GM23338 (cell line): Measurements from ENCODE around the gene ISOC2. TPM values are rescaled to one million over a fixed set of nuclear protein-coding genes. Genes with fewer than 3 reads are reported as not detected.

Experiments used
- ATAC-seq: fragments of 200-7000 bp; cut with Tn5 transposase; 3 replicates; pipeline ENCODE4 v1.9.1; 2020
- DNase-seq: peaks from one replicate; pipeline ENCODE4 v3.0.0-alpha.2; 2015; ENCODE audit warnings: low spot score
- H2AFZ ChIP-seq: fragments of 200-600 bp; sonication (generic); 2 replicates; pipeline ENCODE4 v1.8.0; 2016; ENCODE audit warnings: antibody characterized with exemption, mild to moderate bottlenecking, moderate library complexity
- H3F3A ChIP-seq: fragments of 200-600 bp; sonication (generic); replicated peaks from 2 replicates; pipeline ENCODE4 v1.8.0; 2017; ENCODE audit warnings: antibody characterized with exemption, mixed run types, low read depth
- H3K27ac ChIP-seq: fragments of 200-600 bp; sonication (generic); 2 replicates; pipeline ENCODE4 v1.6.1; 2016; ENCODE audit warnings: low read depth
- H3K27me3 ChIP-seq: fragments of 200-600 bp; sonication (generic); 2 replicates; pipeline ENCODE4 v1.8.0; 2016; ENCODE audit warnings: mild to moderate bottlenecking, mixed run types, moderate library complexity; ENCODE audit not compliant: insufficient read depth
- H3K36me3 ChIP-seq: fragments of 200-600 bp; sonication (generic); 2 replicates; pipeline ENCODE4 v1.8.0; 2016; ENCODE audit warnings: mild to moderate bottlenecking; ENCODE audit not compliant: insufficient read depth
- H3K4me1 ChIP-seq: fragments of 200-600 bp; sonication (generic); 2 replicates; pipeline ENCODE4 v1.8.0; 2016; ENCODE audit warnings: mild to moderate bottlenecking, moderate library complexity; ENCODE audit not compliant: insufficient read depth
- H3K4me2 ChIP-seq: fragments of 200-600 bp; sonication (generic); 2 replicates; pipeline ENCODE4 v1.7.1; 2017; ENCODE audit warnings: mixed run types
- H3K4me3 ChIP-seq: fragments of 200-600 bp; sonication (generic); 2 replicates; pipeline ENCODE4 v1.6.1; 2016; ENCODE audit warnings: mixed run types
- H3K79me2 ChIP-seq: fragments of 200-600 bp; sonication (generic); replicated peaks from 2 replicates; pipeline ENCODE4 v1.8.0; 2017; ENCODE audit warnings: mild to moderate bottlenecking; ENCODE audit not compliant: insufficient read depth
- H3K9me2 ChIP-seq: fragments of 200-600 bp; sonication (generic); 2 replicates; pipeline ENCODE4 v1.8.0; 2017; ENCODE audit not compliant: insufficient read depth
- H4K20me1 ChIP-seq: fragments of 200-600 bp; sonication (generic); replicated peaks from 2 replicates; pipeline ENCODE4 v1.8.0; 2017; ENCODE audit warnings: mild to moderate bottlenecking; ENCODE audit not compliant: insufficient read depth
- H3K27ac Mint-ChIP-seq: 2 replicates; pipeline ENCODE4 v1.8.0; 2020; ENCODE audit warnings: inconsistent platforms, mild to moderate bottlenecking, moderate library complexity, mixed read lengths
- H3K27me3 Mint-ChIP-seq: 3 replicates; pipeline ENCODE4 v1.8.0; 2022; ENCODE audit warnings: low read depth, mild to moderate bottlenecking, moderate library complexity, mixed read lengths, inconsistent platforms; ENCODE audit not compliant: insufficient read depth, poor library complexity
- H3K36me3 Mint-ChIP-seq: 3 replicates; pipeline ENCODE4 v1.8.0; 2021; ENCODE audit warnings: low read depth, mild to moderate bottlenecking, inconsistent platforms, moderate library complexity, mixed read lengths
- H3K4me1 Mint-ChIP-seq: 3 replicates; pipeline ENCODE4 v1.8.0; 2020; ENCODE audit warnings: mild to moderate bottlenecking, inconsistent platforms, mixed read lengths
- H3K4me3 Mint-ChIP-seq: 3 replicates; pipeline ENCODE4 v1.8.0; 2021; ENCODE audit warnings: moderate library complexity, mild to moderate bottlenecking, inconsistent platforms, mixed read lengths
- H3K9me3 Mint-ChIP-seq: 3 replicates; pipeline ENCODE4 v1.8.0; 2020; ENCODE audit warnings: moderate library complexity, mild to moderate bottlenecking, inconsistent platforms, mixed read lengths
- CREB1 ChIP-seq: fragments of 250-450 bp; sonication (Bioruptor Pico); IDR thresholded peaks from 2 replicates; pipeline ENCODE4 v1.5.0; 2020; ENCODE audit warnings: low read depth, mild to moderate bottlenecking, moderate library complexity
- ETS1 ChIP-seq: IDR thresholded peaks from 2 replicates; pipeline ENCODE4 v1.6.1; 2016; ENCODE audit warnings: antibody characterized with exemption
- EZH2 ChIP-seq: fragments of 200-600 bp; sonication (generic); IDR thresholded peaks from one replicate; pipeline ENCODE4 v1.8.0; 2017; ENCODE audit warnings: antibody characterized with exemption, mild to moderate bottlenecking, low read depth; ENCODE audit not compliant: unreplicated experiment
- EZH2phosphoT487 ChIP-seq: fragments of 200-600 bp; sonication (generic); IDR thresholded peaks from one replicate; pipeline ENCODE4 v1.8.1; 2018; ENCODE audit warnings: antibody characterized with exemption; ENCODE audit not compliant: unreplicated experiment
- STAT1 ChIP-seq: IDR thresholded peaks from one replicate; pipeline ENCODE4 v1.6.1; 2016; ENCODE audit warnings: antibody characterized with exemption; ENCODE audit not compliant: unreplicated experiment
- ZNF114 ChIP-seq: fragments of 250-450 bp; sonication (Bioruptor Pico); IDR thresholded peaks from 2 replicates; pipeline ENCODE4 v1.5.0; 2020; ENCODE audit warnings: mild to moderate bottlenecking, moderate library complexity
- ZNF331 ChIP-seq: fragments of 250-450 bp; sonication (Bioruptor Pico); IDR thresholded peaks from 2 replicates; pipeline ENCODE4 v1.5.0; 2020; ENCODE audit warnings: low read depth, mild to moderate bottlenecking, moderate library complexity
- ZNF462 ChIP-seq: fragments of 250-450 bp; sonication (Bioruptor Pico); IDR thresholded peaks from 2 replicates; pipeline ENCODE4 v1.5.0; 2020; ENCODE audit warnings: mild to moderate bottlenecking, moderate library complexity
- polyA plus RNA-seq: library from polyadenylated mRNA; unstranded; fragments of >200 nt; fragmentation: Nextera tagmentation; extraction: Ambion mirVana; gene quantifications from 2 replicates; pipeline ENCODE4 v1.2.1, GENCODE V29; 2016
- total RNA-seq: library from RNA; depleted of rRNA; stranded (reverse); fragments of >200 nt; shearing (Covaris generic); gene quantifications from 2 replicates; pipeline ENCODE4 v1.2.3, GENCODE V29; 2014
- TF ChIP-seq, protein P1 (sequence below): IDR thresholded peaks from one replicate; pipeline ENCODE4 v1.6.1; 2018; ENCODE audit warnings: antibody characterized with exemption; ENCODE audit not compliant: unreplicated experiment
- TF ChIP-seq, protein P2 (sequence below), 2 experiments: fragments of 200-600 bp in 1 of 2; sonication (generic) in 1 of 2; conservative IDR thresholded peaks; 2 replicates each; pipeline versions ENCODE4 v1.5.1 to v1.6.1; 2016 to 2017; ENCODE audit warnings: antibody characterized with exemption in 2 of 2, low read depth in 2 of 2, mild to moderate bottlenecking in 2 of 2, moderate library complexity in 1 of 2

ISOC2 gene
- total and polyA plus RNA-seq, 2 experiments from 2014 or later: 62.6 to 85.2 TPM

GRCh38 chr19:55462722-55463121 lies 1.3 kb upstream of the ISOC2 start:
- ATAC-seq: no peak
- peaks cover 2% of the 10 kb centered on the region; the same call in 1 of the 3 replicates for H3K36me3 Mint-ChIP-seq
- peak overlapping the region; percentile 31; the same call in 1 of the 2 replicates for H3K4me2 ChIP-seq
- no peak for DNase-seq
- H3K27ac ChIP-seq: no peak overlapping the region
- H3K27ac Mint-ChIP-seq: no peak overlapping the region
- H3K27me3 ChIP-seq: no peaks in the 10 kb centered on the region
- no peaks in the 10 kb centered on the region for H3K36me3 ChIP-seq
- H3K9me2 ChIP-seq: no peaks in the 10 kb centered on the region
- no peak overlapping the region for H2AFZ ChIP-seq
- H3K4me3 ChIP-seq: no peak overlapping the region
- peaks cover 32% of the 10 kb centered on the region for H3K4me1 Mint-ChIP-seq
- peaks cover 26% of the 10 kb centered on the region for H3K4me1 ChIP-seq
- H3K79me2 ChIP-seq: peaks cover 21% of the 10 kb centered on the region
- H3K27me3 Mint-ChIP-seq: peaks cover 21% of the 10 kb centered on the region
- no peaks in the 10 kb centered on the region; the same call in none of the 2 replicates for H4K20me1 ChIP-seq
- H3F3A ChIP-seq: peaks cover 24% of the 10 kb centered on the region; the same call in 1 of the 2 replicates
- H3K4me3 Mint-ChIP-seq: peak overlapping the region; percentile 91; the same call in 1 of the 3 replicates
- peaks cover 3% of the 10 kb centered on the region; the same call in 1 of the 3 replicates for H3K9me3 Mint-ChIP-seq
- TF ChIP-seq ZNF331 (no peak), STAT1 (no peak), ETS1 (no peak), EZH2 (no peak), CREB1 (CRISPR knock-in tag) (no peak), ZNF114 (CRISPR knock-in tag) (no peak), ZNF462 (CRISPR knock-in tag) (no peak), EZH2phosphoT487 (no peak)
- TF ChIP-seq, protein P1, sequence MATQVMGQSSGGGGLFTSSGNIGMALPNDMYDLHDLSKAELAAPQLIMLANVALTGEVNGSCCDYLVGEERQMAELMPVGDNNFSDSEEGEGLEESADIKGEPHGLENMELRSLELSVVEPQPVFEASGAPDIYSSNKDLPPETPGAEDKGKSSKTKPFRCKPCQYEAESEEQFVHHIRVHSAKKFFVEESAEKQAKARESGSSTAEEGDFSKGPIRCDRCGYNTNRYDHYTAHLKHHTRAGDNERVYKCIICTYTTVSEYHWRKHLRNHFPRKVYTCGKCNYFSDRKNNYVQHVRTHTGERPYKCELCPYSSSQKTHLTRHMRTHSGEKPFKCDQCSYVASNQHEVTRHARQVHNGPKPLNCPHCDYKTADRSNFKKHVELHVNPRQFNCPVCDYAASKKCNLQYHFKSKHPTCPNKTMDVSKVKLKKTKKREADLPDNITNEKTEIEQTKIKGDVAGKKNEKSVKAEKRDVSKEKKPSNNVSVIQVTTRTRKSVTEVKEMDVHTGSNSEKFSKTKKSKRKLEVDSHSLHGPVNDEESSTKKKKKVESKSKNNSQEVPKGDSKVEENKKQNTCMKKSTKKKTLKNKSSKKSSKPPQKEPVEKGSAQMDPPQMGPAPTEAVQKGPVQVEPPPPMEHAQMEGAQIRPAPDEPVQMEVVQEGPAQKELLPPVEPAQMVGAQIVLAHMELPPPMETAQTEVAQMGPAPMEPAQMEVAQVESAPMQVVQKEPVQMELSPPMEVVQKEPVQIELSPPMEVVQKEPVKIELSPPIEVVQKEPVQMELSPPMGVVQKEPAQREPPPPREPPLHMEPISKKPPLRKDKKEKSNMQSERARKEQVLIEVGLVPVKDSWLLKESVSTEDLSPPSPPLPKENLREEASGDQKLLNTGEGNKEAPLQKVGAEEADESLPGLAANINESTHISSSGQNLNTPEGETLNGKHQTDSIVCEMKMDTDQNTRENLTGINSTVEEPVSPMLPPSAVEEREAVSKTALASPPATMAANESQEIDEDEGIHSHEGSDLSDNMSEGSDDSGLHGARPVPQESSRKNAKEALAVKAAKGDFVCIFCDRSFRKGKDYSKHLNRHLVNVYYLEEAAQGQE: no peak
- TF ChIP-seq, protein P2, sequence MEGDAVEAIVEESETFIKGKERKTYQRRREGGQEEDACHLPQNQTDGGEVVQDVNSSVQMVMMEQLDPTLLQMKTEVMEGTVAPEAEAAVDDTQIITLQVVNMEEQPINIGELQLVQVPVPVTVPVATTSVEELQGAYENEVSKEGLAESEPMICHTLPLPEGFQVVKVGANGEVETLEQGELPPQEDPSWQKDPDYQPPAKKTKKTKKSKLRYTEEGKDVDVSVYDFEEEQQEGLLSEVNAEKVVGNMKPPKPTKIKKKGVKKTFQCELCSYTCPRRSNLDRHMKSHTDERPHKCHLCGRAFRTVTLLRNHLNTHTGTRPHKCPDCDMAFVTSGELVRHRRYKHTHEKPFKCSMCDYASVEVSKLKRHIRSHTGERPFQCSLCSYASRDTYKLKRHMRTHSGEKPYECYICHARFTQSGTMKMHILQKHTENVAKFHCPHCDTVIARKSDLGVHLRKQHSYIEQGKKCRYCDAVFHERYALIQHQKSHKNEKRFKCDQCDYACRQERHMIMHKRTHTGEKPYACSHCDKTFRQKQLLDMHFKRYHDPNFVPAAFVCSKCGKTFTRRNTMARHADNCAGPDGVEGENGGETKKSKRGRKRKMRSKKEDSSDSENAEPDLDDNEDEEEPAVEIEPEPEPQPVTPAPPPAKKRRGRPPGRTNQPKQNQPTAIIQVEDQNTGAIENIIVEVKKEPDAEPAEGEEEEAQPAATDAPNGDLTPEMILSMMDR (conservative IDR thresholded peaks at IDR 0.05; ENCODE audit: low read depth in 2 of 2): no peak
